Measurements from ENCODE around the gene PRELID1.

PRELID1 gene

DNA sequence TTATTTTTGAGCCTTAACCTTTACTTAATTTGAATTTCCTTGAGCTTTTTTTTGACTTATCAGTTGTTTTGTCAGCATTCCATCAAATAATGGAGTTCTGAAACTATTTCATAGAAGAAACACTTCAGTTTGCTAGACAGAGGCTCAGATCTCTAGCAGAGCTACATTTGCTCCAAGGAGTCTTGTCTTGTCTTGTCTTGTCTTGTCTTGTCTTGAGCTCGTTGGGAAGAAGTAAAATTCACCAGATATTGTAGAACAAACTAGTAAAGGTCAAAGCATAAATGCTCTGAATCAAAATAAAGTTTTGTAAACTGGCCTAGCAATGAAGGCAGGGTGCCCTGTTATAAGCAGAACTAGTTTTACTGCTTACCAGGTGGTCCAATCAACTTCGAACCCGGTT, 33.6 kb upstream of the PRELID1 start:
- TF ChIP-seq, protein P1, sequence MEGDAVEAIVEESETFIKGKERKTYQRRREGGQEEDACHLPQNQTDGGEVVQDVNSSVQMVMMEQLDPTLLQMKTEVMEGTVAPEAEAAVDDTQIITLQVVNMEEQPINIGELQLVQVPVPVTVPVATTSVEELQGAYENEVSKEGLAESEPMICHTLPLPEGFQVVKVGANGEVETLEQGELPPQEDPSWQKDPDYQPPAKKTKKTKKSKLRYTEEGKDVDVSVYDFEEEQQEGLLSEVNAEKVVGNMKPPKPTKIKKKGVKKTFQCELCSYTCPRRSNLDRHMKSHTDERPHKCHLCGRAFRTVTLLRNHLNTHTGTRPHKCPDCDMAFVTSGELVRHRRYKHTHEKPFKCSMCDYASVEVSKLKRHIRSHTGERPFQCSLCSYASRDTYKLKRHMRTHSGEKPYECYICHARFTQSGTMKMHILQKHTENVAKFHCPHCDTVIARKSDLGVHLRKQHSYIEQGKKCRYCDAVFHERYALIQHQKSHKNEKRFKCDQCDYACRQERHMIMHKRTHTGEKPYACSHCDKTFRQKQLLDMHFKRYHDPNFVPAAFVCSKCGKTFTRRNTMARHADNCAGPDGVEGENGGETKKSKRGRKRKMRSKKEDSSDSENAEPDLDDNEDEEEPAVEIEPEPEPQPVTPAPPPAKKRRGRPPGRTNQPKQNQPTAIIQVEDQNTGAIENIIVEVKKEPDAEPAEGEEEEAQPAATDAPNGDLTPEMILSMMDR (IDR thresholded peaks at IDR 0.05) = no peak
- TF ChIP-seq ZFX (IDR thresholded peaks at IDR 0.05; ENCODE audit: borderline replicate concordance) = no peak
- H3K27ac ChIP-seq = no peak overlapping the region

DNA sequence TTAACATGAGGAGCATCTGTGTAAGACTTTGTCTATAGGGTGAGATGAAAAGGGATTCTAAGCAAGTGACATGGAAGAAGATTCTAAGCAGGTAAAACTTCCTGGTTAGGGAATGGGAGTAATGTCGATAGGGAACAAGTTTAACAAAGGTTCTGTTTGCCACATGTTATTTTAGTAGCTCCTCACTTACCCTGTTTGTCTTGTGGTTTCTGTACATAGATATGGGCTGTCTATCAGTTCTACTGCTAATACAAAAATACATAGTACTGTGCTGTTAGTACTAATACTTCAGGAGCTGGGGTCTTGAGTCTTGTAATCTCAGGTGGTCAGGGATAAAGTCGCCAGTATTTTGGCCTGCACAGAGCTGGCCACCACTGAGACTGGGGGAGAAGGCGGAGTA, 32.9 kb upstream of the PRELID1 start:
- no peak for TF ChIP-seq ZFX (IDR thresholded peaks at IDR 0.05; ENCODE audit: borderline replicate concordance)
- TF ChIP-seq, protein P1 (IDR thresholded peaks at IDR 0.05) = no peak
- no peak overlapping the region for H3K27ac ChIP-seq

DNA sequence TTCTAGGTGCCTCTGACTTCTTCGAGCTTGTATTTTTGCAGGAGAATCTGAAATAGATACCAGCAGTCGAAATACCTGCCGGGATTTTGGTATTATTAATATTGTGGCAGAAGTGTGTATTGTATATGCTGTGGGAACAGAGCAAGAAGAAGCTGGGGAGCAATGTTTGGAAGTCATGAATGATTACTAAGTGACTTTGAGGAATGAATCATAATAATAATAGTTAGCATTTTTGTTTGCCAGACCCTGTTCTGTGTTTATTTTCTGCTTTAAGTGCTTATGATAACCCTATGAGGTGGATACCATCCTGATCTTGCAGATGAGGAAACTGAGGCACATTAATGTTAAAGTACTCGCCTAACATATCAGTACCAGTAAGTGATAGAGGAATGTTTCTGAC, 32.5 kb upstream of the PRELID1 start:
- no peak for TF ChIP-seq ZFX (IDR thresholded peaks at IDR 0.05; ENCODE audit: borderline replicate concordance)
- TF ChIP-seq, protein P1 (IDR thresholded peaks at IDR 0.05) = no peak
- H3K27ac ChIP-seq = no peak overlapping the region

DNA sequence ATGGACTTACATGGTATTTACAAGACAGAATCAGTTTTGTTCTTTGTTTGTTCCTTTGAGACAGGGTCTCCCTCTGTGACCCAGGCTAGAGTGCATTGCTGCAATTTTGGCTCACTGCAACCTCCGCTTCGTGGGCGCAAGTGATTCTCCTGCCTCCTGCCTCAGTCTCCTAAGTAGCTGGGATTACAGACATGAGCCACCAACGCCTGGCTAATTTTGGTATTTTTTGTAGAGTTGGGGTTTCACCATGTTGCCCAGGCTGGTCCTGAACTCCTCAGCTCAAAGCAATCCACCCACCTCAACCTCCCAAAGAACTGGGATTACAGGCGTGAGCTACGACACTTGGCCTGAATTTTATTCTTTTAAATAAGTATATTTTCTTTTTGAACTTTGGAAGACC, 27.7 kb upstream of the PRELID1 start:
- TF ChIP-seq, protein P1 (IDR thresholded peaks at IDR 0.05) = no peak
- no peak for TF ChIP-seq ZFX (IDR thresholded peaks at IDR 0.05; ENCODE audit: borderline replicate concordance)
- no peak overlapping the region for H3K27ac ChIP-seq

DNA sequence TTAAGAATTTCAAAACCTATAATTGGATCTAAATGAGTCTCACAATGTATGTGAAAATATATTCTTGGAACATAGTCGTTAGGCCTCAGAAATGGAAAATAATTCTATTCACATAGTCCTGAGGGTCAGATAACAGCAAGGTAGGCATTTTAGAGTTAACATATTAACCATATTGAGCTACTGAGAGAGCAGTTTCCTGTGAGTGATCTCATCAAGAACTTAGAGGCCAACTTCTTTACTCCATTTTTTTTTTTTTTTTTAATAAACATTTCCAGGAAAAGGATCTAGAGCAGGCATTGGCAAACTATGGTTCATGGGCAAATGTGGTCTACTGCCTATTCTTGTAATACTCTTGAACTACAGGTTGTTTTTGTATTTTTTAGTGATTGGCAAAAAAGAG, 26.7 kb upstream of the PRELID1 start:
- TF ChIP-seq, protein P1 (IDR thresholded peaks at IDR 0.05) = no peak
- no peak for TF ChIP-seq ZFX (IDR thresholded peaks at IDR 0.05; ENCODE audit: borderline replicate concordance)
- H3K27ac ChIP-seq = no peak overlapping the region

DNA sequence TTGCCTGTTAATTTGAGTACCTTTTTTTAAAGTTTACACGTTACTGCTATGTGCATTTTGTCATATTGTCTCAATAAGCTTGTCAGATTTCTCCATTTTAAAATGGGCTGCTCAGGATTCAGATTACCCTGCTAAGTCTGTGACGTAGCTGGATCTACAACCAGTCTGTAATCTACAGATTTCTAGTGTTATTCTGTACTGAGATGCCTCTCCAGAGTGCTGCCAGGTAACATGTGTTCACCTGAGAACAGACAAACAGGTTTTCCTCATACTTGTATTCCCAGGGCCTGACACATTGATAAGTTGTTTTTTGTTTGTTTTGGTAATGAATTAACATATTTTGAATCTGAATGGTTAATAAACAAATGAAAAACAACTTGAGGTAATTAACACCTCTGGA, 15.4 kb upstream of the PRELID1 start:
- TF ChIP-seq ZFX (IDR thresholded peaks at IDR 0.05; ENCODE audit: borderline replicate concordance) = no peak
- TF ChIP-seq, protein P1 (IDR thresholded peaks at IDR 0.05) = no peak
- no peak overlapping the region for H3K27ac ChIP-seq

DNA sequence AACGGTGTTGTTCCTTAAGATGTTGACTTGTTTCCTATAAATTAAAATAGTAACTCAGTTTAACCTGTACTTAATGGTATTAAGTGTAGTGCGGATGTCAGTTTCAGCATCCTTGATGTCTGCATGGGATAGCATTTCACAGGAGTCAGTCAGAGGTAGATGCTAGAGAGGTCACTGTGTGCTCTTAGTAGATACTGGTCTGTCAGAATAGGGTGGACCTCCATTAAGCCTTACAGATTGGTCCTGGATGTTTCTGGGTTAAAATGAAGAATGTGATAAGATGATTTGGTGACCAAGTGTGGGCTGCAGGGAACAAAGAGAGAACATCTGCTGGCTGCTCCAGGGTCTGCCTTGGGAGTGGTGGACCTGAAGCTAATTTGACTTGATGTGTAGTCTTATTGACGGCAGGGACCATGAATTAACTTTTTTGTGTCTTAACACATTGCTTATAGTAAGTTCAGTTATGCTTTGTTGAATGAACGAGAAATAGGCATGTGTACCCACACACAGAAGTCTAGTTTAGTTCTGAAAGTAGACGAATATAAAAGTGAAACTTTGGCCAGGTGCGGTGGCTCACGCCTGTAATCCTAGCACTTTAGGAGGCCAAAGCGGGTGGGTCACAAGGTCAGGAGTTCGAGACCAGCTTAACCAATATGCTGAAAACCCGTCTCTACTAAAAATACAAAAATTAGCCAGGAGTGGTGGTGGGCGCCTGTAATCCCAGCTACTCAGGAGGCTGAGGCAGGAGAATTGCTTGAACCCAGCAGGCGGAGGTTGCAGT, 12.6 kb upstream of the PRELID1 start:
- no peak overlapping the region for H3K27ac ChIP-seq
- TF ChIP-seq, protein P1 (IDR thresholded peaks at IDR 0.05) = no peak
- no peak for TF ChIP-seq ZFX (IDR thresholded peaks at IDR 0.05; ENCODE audit: borderline replicate concordance)

All from 22Rv1 (cell line).